Neural progenitor cell (in vitro differentiated cells): ENCODE results near the gene TSPAN5.

Experiments used
- EZH2phosphoT487 ChIP-seq: fragments of 200-600 bp; sonication (generic); IDR thresholded peaks from 2 replicates; pipeline ENCODE4 v1.6.1; 2017; ENCODE audit warnings: antibody characterized with exemption
- TF ChIP-seq, protein P1 (sequence below): fragments of 200-600 bp; sonication (generic); IDR thresholded peaks from 2 replicates; pipeline ENCODE4 v1.5.1; 2017; ENCODE audit warnings: antibody characterized with exemption, mild to moderate bottlenecking

DNA sequence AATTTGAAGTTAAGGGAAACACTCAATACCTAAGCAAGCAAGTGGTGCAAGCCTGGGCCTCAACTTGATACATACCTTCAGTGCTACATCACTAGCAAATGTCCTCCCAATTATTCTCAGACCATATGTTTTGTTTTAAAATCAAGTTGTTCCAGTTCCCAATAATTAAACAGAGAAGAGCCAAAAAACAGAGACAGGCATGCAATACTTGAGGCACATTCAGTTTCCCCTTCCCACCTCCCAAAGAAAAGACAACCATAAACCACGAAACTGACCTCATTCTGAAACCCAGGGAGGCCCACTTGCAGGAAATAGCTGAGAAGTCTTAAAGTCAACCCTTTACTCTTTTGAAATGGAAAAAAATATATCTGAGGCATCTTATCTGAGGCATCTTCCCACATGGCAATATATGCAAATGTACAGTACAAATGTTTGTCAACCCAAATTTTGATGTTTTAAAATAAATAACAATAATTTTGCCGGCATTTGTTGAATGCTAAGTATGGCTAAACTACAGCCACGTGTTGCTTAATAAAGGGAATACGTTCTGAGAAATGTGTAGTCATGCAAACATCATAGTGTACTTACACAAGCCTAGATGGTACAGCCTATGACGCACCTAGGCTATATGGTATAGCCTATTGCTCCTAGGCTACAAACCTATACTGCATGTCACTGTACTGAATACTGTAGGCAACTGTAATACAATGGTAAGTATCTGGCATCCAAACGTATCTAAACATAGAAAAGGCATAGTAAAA is 147.5 kb downstream of the TSPAN5 start:
- TF ChIP-seq, protein P1, sequence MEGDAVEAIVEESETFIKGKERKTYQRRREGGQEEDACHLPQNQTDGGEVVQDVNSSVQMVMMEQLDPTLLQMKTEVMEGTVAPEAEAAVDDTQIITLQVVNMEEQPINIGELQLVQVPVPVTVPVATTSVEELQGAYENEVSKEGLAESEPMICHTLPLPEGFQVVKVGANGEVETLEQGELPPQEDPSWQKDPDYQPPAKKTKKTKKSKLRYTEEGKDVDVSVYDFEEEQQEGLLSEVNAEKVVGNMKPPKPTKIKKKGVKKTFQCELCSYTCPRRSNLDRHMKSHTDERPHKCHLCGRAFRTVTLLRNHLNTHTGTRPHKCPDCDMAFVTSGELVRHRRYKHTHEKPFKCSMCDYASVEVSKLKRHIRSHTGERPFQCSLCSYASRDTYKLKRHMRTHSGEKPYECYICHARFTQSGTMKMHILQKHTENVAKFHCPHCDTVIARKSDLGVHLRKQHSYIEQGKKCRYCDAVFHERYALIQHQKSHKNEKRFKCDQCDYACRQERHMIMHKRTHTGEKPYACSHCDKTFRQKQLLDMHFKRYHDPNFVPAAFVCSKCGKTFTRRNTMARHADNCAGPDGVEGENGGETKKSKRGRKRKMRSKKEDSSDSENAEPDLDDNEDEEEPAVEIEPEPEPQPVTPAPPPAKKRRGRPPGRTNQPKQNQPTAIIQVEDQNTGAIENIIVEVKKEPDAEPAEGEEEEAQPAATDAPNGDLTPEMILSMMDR, result no peak
- no peak for TF ChIP-seq EZH2phosphoT487
